Heart left ventricle (tissue), 16 donors: ENCODE results near the gene AGO3. TPM values are rescaled to one million over a fixed set of nuclear protein-coding genes. Genes with fewer than 3 reads are reported as not detected.

Source experiments
- ATAC-seq, 4 donors: fragments of 200-7000 bp; cut with Tn5 transposase; one replicate each; pipeline ENCODE4 v1.9.1; 2020 to 2022; ENCODE audit warnings: moderate library complexity in 4 of 4, mild to moderate bottlenecking in 3 of 4, moderate number of reproducible peaks in 1 of 4
- DNase-seq, 5 donors: peaks; one replicate each; pipeline ENCODE4 v3.0.0-alpha.2; 2020
- H3K27ac ChIP-seq, 12 donors: fragments of 200-600 bp; sonication (generic) in 4 of 12; one replicate each; pipeline versions ENCODE4 v1.5.0 to v1.8.0; 2016 to 2022; ENCODE audit warnings: mild to moderate bottlenecking in 2 of 12
- H3K27me3 ChIP-seq, 9 donors: fragments of 200-600 bp; sonication (generic) in 2 of 9; one replicate each; pipeline versions ENCODE4 v1.5.1 to v1.8.0; 2016 to 2022; ENCODE audit warnings: mild to moderate bottlenecking in 3 of 9
- H3K36me3 ChIP-seq, 9 donors: fragments of 200-600 bp; sonication (generic) in 2 of 9; one replicate each; pipeline versions ENCODE4 v1.5.0 to v1.8.0; 2018 to 2022; ENCODE audit warnings: mild to moderate bottlenecking in 2 of 9
- H3K4me1 ChIP-seq, 12 donors: fragments of 200-600 bp; sonication (generic) in 4 of 12; one replicate each; pipeline versions ENCODE4 v1.5.0 to v1.8.0; 2016 to 2022; ENCODE audit warnings: mild to moderate bottlenecking in 3 of 12
- H3K4me3 ChIP-seq, 12 donors: fragments of 200-600 bp; sonication (generic) in 4 of 12; one replicate each; pipeline versions ENCODE4 v1.5.0 to v1.8.0; 2017 to 2022; ENCODE audit warnings: mild to moderate bottlenecking in 9 of 12, moderate library complexity in 4 of 12
- H3K9me3 ChIP-seq, 12 donors: fragments of 200-600 bp; sonication (generic) in 4 of 12; one replicate each; pipeline versions ENCODE4 v1.5.0 to v1.8.0; 2016 to 2022; ENCODE audit warnings: mild to moderate bottlenecking in 1 of 12
- POLR2A ChIP-seq, 2 donors: fragments of 450-650 bp; IDR thresholded peaks; one replicate each; pipeline ENCODE4 v1.6.1; 2017; ENCODE audit warnings: antibody characterized with exemption in 2 of 2, mild to moderate bottlenecking in 2 of 2, moderate library complexity in 2 of 2
- WGBS, 4 donors: extraction: QIAGEN DNeasy Blood & Tissue Kit in 2 of 4; methylation state at CpG; one replicate each; pipeline versions ENCODE4 v1.1.5 to v1.1.7; 2013 to 2018; 5-methylcytosine and 5-hydroxymethylcytosine counted together
- intact Hi-C, 10 donors: fragments of 100-400 bp; cut with DNase I; formaldehyde crosslinking; loops; one replicate each; pipeline versions ENCODE4 v1.11.1 to v1.14.2; 2022
- polyA plus RNA-seq, 2 donors: library from polyadenylated mRNA; stranded (reverse); fragments of 200-250 nt; gene quantifications; one replicate each; pipeline ENCODE4 v1.2.3, GENCODE V29; 2013
- total RNA-seq, 9 donors: library from RNA; depleted of rRNA in 2 of 9; stranded (reverse); fragments of >200 nt in 2 of 9; fragmentation: NEBNext Ultra II Directional in 3 of 9; extraction: Animal tissue kit (Norgen Biotek cat#: 25700) in 3 of 9; gene quantifications; one replicate each; pipeline versions ENCODE4 v1.1.0 to v1.2.4, GENCODE V29; 2016 to 2023
- TF ChIP-seq, protein P1 (sequence below), 12 donors: fragments of 200-600 bp; sonication (generic) in 4 of 12; IDR thresholded peaks; one replicate each; pipeline versions ENCODE4 v1.5.0 to v1.8.0; 2018 to 2022; ENCODE audit warnings: antibody characterized with exemption in 12 of 12, mild to moderate bottlenecking in 5 of 12
- donor health status: ischemic (EF 13 %, LVEDD 7.1; RV severe dilation, severe dysfunction).
- donor health status: healthy with polysubstance abuse.
- donor health status: DM: no; HTN: yes; CAD: no.
- donor health status: DM: no; HTN: no; CAD: no.
- donor health status: ischemic (EF 25% LVEDD 6.9; RV normal size, moderate dysfunction).
- donor health status: ischemic (EF 25% LVEDD 5.7; RV mildly dilated, moderate dysfunction).
- donor health status: healthy.
- donor health status: DM: yes; HTN: yes; CAD: no.
- donor health status: ischemic (EF 35%, LVEDD 5.7; RV mildly dilated, moderate dysfunction).
- donor health status: nonischemic (EF 11% LVEDD 7.7; RV severe dilation, severe dysfunction).
- donor health status: DM: yes; HTN: yes; CAD: no.
- donor health status: PGD.
- donor health status: ischemic (EF 29% LVEDD 5.4; RV normal size, mild dysfunction).
- donor health status: nonischemic (EF 23%, LVEDD 6.1; RV moderate dilation, normal function).

AGO3 gene
- total and polyA plus RNA-seq, 11 donors: 2.8 to 18.8 (median 12.2) TPM

DNA sequence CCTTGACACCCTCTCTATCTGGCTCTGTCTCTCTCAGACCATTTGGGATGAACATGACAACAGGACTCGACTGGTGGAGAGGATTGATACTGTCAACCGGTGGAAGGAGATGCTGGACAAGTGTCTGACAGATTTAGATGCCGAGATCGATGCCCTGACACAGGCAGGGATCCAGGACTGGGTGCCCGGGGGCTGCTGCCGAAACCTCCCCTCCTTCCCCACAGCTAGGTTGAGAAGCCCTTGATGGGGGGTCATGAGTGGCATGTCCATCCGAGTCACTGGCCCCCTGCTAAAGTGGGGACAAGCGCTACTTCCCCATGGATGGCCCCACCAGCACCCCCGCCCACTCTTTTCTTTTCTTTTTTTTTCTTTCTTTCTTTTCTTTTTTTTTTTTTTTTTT, 154.2 kb downstream of the AGO3 start:
- Histone ChIP-seq H3K27ac (no peak overlapping the region), H3K27me3 (peaks cover 0 to 26% (median 5%) of the 10 kb centered on the region in 9 donors), H3K4me1 (peaks cover 0 to 30% (median 17%) of the 10 kb centered on the region in 12 donors), H3K36me3 (no peaks in the 10 kb centered on the region), H3K4me3 (no peak overlapping the region), H3K9me3 (no peaks in the 10 kb centered on the region)
- intact Hi-C loops: loop anchor here in 3 of 10 donors (5.0 to 10.0 kb wide), 3 partner anchors 200 to 230 kb away; partner anchors contain the start of gene AGO1 (in 1 of the 3)
- ATAC-seq (no peak), DNase-seq (no peak)
- WGBS, 4 donors: 86 to 90% (median 88%) methylated on average over 7 to 9 of the region's 9 CpGs
- no peak for TF ChIP-seq POLR2A (IDR thresholded peaks at IDR 0.05)
- TF ChIP-seq, protein P1, sequence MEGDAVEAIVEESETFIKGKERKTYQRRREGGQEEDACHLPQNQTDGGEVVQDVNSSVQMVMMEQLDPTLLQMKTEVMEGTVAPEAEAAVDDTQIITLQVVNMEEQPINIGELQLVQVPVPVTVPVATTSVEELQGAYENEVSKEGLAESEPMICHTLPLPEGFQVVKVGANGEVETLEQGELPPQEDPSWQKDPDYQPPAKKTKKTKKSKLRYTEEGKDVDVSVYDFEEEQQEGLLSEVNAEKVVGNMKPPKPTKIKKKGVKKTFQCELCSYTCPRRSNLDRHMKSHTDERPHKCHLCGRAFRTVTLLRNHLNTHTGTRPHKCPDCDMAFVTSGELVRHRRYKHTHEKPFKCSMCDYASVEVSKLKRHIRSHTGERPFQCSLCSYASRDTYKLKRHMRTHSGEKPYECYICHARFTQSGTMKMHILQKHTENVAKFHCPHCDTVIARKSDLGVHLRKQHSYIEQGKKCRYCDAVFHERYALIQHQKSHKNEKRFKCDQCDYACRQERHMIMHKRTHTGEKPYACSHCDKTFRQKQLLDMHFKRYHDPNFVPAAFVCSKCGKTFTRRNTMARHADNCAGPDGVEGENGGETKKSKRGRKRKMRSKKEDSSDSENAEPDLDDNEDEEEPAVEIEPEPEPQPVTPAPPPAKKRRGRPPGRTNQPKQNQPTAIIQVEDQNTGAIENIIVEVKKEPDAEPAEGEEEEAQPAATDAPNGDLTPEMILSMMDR (IDR thresholded peaks at IDR 0.05): no peak

GRCh38 chr1:36085686-36086526, 155.0 kb downstream of the AGO3 start:
- TF ChIP-seq, protein P1 (IDR thresholded peaks at IDR 0.05): no peak
- no peak for TF ChIP-seq POLR2A (IDR thresholded peaks at IDR 0.05)
- ATAC-seq (no peak), DNase-seq (no peak)
- Histone ChIP-seq H3K36me3 (peaks cover 0 to 4% (median under 1%) of the 10 kb centered on the region in 9 donors), H3K27ac (no peak overlapping the region), H3K27me3 (peaks cover 0 to 26% (median 5%) of the 10 kb centered on the region in 9 donors), H3K4me1 (peaks cover 0 to 36% (median 20%) of the 10 kb centered on the region in 12 donors), H3K9me3 (no peaks in the 10 kb centered on the region), H3K4me3 (no peak overlapping the region)
- intact Hi-C loops: loop anchor here in 3 of 10 donors (5.0 to 10.0 kb wide), 3 partner anchors 201 to 231 kb away; partner anchors contain the start of gene AGO1 (in 1 of the 3)
- 92 to 93% (median 92%) methylated on average over 29 of the region's 29 CpGs for WGBS, 4 donors

- no peak for ATAC-seq
- peaks cover 0 to 11% (median 8%) of the 10 kb centered on the region in 9 donors for H3K36me3 ChIP-seq
- H3K4me3 ChIP-seq: no peak overlapping the region
- DNase-seq: no peak
- peaks cover 0 to 26% (median 5%) of the 10 kb centered on the region in 9 donors for H3K27me3 ChIP-seq
- H3K9me3 ChIP-seq: no peaks in the 10 kb centered on the region
- WGBS, 4 donors: 76 to 85% (median 78%) methylated on average over 11 to 12 of the region's 12 CpGs
- TF ChIP-seq, protein P1 (IDR thresholded peaks at IDR 0.05): no peak
- no peak for TF ChIP-seq POLR2A (IDR thresholded peaks at IDR 0.05)
- H3K4me1 ChIP-seq: peaks cover 0 to 39% (median 20%) of the 10 kb centered on the region in 12 donors
- H3K27ac ChIP-seq: no peak overlapping the region
- intact Hi-C loops: loop anchor here in 3 of 10 donors (5.0 to 10.0 kb wide), 3 partner anchors 202 to 232 kb away; partner anchors contain the start of gene AGO1 (in 1 of the 3)
Measured at GRCh38 chr1:36086529-36087232, 155.8 kb downstream of the AGO3 start.
